ENCODE measurements around the gene TFPI.

DNA sequence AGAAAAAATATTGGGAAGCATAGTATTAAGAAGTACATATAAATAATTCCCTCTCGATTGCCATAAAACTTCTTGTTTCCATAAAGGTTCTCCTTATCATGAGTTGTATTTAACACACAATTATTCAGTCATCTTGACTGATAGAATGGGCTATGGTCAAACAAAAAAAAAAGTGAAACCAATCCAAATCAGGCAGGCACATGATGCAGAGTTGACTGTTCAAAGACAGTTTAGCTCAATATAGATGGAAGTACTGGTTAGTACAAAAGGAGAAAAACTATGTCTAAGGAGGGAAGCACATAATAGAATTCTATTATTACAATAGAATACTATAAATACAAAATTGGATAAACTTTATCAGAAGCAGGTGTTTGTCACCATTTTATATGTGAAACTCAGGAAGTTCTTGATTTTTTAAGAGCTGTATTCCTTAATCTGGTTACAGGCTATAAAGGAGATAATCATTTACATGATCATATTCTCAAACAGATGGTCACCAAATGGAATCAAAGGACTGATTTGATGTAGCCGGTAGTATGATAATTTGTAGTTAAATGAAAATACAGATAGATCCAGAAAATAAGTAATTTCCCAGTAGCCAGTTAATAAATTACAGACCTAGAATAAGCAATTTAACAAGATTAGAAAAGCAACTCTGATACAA lies 88.0 kb downstream of the TFPI start:
- TF ChIP-seq, protein P1, sequence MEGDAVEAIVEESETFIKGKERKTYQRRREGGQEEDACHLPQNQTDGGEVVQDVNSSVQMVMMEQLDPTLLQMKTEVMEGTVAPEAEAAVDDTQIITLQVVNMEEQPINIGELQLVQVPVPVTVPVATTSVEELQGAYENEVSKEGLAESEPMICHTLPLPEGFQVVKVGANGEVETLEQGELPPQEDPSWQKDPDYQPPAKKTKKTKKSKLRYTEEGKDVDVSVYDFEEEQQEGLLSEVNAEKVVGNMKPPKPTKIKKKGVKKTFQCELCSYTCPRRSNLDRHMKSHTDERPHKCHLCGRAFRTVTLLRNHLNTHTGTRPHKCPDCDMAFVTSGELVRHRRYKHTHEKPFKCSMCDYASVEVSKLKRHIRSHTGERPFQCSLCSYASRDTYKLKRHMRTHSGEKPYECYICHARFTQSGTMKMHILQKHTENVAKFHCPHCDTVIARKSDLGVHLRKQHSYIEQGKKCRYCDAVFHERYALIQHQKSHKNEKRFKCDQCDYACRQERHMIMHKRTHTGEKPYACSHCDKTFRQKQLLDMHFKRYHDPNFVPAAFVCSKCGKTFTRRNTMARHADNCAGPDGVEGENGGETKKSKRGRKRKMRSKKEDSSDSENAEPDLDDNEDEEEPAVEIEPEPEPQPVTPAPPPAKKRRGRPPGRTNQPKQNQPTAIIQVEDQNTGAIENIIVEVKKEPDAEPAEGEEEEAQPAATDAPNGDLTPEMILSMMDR (IDR thresholded peaks at IDR 0.05; ENCODE audit: insufficient read depth, low read length, poor library complexity, severe bottlenecking), result no peak
- TF ChIP-seq EZH2phosphoT487 (conservative IDR thresholded peaks at IDR 0.05; ENCODE audit: low read length), result no peak

All from SU-DHL-6 (cell line).